Measurements from ENCODE around the gene EBF4.
A peak's percentile ranks its signal among the peaks of the same experiment; 100 is the strongest.

EBF4 gene

DNA sequence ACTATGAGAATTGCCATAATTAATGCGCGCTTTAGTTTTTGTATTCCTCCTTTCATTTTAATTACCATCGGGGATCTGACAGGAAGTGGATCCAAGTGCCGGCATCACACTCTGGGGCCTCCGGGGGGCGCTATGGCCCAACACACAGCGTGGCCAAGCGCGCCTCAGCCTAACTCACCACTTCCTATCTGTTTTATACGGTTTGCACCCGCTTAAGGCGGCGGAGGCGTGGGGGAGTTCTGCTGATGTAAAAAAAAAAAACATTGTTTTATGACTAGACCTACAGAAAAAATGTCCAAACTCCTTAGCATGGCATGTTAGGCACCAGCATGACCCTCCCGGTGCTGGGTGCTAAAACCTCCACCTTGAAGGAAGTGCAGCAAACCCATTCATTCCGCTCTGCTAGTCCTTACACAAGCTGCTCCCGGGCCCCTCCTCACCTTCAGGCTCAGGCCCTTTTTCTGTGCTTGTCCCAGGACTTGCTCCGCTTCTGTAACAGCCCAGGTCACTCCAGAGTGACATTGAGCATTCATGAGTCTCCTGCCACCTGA, 4.5 kb upstream of the EBF4 start:
- Histone ChIP-seq H3K9ac (ENCODE audit: low read length) (peak overlapping the region; percentile 19), H3K27me3 (ENCODE audit: control insufficient read depth in 1 of 2, insufficient read depth in 1 of 2, low read length in 2 of 2) (peaks cover 68 to 74% of the 10 kb centered on the region in 2 experiments), H3K4ac (ENCODE audit: low read depth in 1 of 2, low read length in 2 of 2) (no peak overlapping the region), H2BK120ac (ENCODE audit: low read depth, low read length) (no peak overlapping the region), H4K8ac (ENCODE audit: low read length) (no peak overlapping the region), H3K4me1 (ENCODE audit: control insufficient read depth, insufficient read depth, low read depth, low read length) (peaks cover 5% of the 10 kb centered on the region), H3K9me3 (ENCODE audit: control insufficient read depth, low read length) (no peaks in the 10 kb centered on the region), H3K79me1 (replicated peaks; ENCODE audit: low read length, poor library complexity, severe bottlenecking) (no peaks in the 10 kb centered on the region), H4K91ac (ENCODE audit: low read length) (no peak overlapping the region), H2AFZ (ENCODE audit: low read depth, low read length) (no peak overlapping the region), H3K36me3 (ENCODE audit: control insufficient read depth in 1 of 2, insufficient read depth in 2 of 2, low read depth in 1 of 2, low read length in 2 of 2) (no peaks in the 10 kb centered on the region), H3K4me2 (ENCODE audit: low read length, poor library complexity, severe bottlenecking) (no peak overlapping the region), H2AK5ac (ENCODE audit: low read length, severe bottlenecking) (no peak overlapping the region), H3K23ac (ENCODE audit: low read length in 2 of 2) (no peak overlapping the region), H3K18ac (ENCODE audit: low read depth in 1 of 2, low read length in 2 of 2) (no peak overlapping the region), H2BK12ac (ENCODE audit: low read length in 2 of 2) (no peak overlapping the region), H3K4me3 (ENCODE audit: insufficient read depth in 1 of 2, low read depth in 1 of 2, low read length in 2 of 2) (no peak overlapping the region), H2BK5ac (ENCODE audit: low read depth, low read length, poor library complexity, severe bottlenecking) (no peak overlapping the region), H2BK15ac (ENCODE audit: low read depth, poor library complexity, severe bottlenecking) (no peak overlapping the region), H3K27ac (ENCODE audit: low read length, poor library complexity, severe bottlenecking) (no peak overlapping the region), H3K14ac (ENCODE audit: low read length in 2 of 2) (no peak overlapping the region)
- 14% methylated on average over 18 of the region's 18 CpGs for whole genome bisulfite sequencing
- peak; percentile 36 for DNase-seq

DNA sequence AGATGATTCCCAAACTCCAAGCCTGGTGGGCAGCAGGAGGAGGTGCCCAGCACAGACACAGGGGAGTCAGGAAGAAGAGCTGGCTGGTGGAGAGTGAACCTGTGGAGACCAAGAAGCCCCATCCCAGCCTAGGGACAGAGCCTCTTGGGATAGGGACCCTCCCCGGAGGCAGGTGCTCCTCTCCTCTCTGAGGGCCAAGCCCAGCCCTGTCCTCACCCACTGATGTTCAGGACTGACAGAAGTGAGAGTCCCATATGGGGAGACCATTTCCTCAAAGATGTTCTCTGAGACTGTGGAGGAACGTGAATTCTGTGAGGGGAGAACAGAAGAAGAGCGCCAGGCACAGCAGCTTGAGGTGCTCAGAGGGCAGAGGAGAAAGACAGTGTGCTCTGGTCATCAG, 2.4 kb upstream of the EBF4 start:
- H3K18ac ChIP-seq (ENCODE audit: low read depth in 1 of 2, low read length in 2 of 2) = no peak overlapping the region
- no peak overlapping the region for H3K9ac ChIP-seq (ENCODE audit: low read length)
- peaks cover 10% of the 10 kb centered on the region for H3K4me1 ChIP-seq (ENCODE audit: control insufficient read depth, insufficient read depth, low read depth, low read length)
- H3K4me2 ChIP-seq (ENCODE audit: low read length, poor library complexity, severe bottlenecking) = no peak overlapping the region
- no peak overlapping the region for H3K14ac ChIP-seq (ENCODE audit: low read length in 2 of 2)
- no peak overlapping the region for H2BK5ac ChIP-seq (ENCODE audit: low read depth, low read length, poor library complexity, severe bottlenecking)
- no peak overlapping the region for H2AK5ac ChIP-seq (ENCODE audit: low read length, severe bottlenecking)
- no peak overlapping the region for H3K4me3 ChIP-seq (ENCODE audit: insufficient read depth in 1 of 2, low read depth in 1 of 2, low read length in 2 of 2)
- H2BK15ac ChIP-seq (ENCODE audit: low read depth, poor library complexity, severe bottlenecking) = no peak overlapping the region
- H2BK120ac ChIP-seq (ENCODE audit: low read depth, low read length) = no peak overlapping the region
- 51% methylated on average over 2 of the region's 3 CpGs for WGBS
- H2AFZ ChIP-seq (ENCODE audit: low read depth, low read length) = no peak overlapping the region
- H4K91ac ChIP-seq (ENCODE audit: low read length) = no peak overlapping the region
- H2BK12ac ChIP-seq (ENCODE audit: low read length in 2 of 2) = no peak overlapping the region
- no peak for DNase-seq
- no peak overlapping the region for H3K27ac ChIP-seq (ENCODE audit: low read length, poor library complexity, severe bottlenecking)
- H3K23ac ChIP-seq (ENCODE audit: low read length in 2 of 2) = no peak overlapping the region
- H3K36me3 ChIP-seq (ENCODE audit: control insufficient read depth in 1 of 2, insufficient read depth in 2 of 2, low read depth in 1 of 2, low read length in 2 of 2) = no peaks in the 10 kb centered on the region
- no peaks in the 10 kb centered on the region for H3K9me3 ChIP-seq (ENCODE audit: control insufficient read depth, low read length)
- H3K27me3 ChIP-seq (ENCODE audit: control insufficient read depth in 1 of 2, insufficient read depth in 1 of 2, low read length in 2 of 2) = peaks cover 84% of the 10 kb centered on the region in 2 experiments
- no peak overlapping the region for H4K8ac ChIP-seq (ENCODE audit: low read length)
- no peaks in the 10 kb centered on the region for H3K79me1 ChIP-seq (replicated peaks; ENCODE audit: low read length, poor library complexity, severe bottlenecking)
- no peak overlapping the region for H3K4ac ChIP-seq (ENCODE audit: low read depth in 1 of 2, low read length in 2 of 2)

DNA sequence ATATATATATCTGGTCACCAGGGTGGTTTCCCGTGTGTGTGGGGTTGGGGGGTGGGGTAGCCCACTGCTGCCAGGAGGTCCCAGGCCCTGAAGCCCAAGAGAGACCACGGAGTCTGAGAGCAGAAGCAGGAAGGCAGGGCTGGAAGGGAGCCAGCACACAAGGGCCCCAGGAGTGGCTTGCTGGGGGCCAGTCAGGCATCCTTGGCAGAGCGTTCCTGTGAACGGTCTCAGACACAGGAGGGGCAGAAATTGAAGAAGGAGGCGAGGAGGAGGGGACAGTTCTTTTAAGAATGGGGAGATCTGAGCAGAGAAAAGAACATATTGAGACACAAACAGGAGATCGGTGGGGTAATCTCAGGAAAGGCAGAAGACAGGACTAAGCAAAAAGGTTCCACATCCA, 1.9 kb upstream of the EBF4 start:
- Histone ChIP-seq H3K9me3 (ENCODE audit: control insufficient read depth, low read length) (no peaks in the 10 kb centered on the region), H4K8ac (ENCODE audit: low read length) (no peak overlapping the region), H3K18ac (ENCODE audit: low read depth in 1 of 2, low read length in 2 of 2) (no peak overlapping the region), H2BK5ac (ENCODE audit: low read depth, low read length, poor library complexity, severe bottlenecking) (no peak overlapping the region), H3K4me1 (ENCODE audit: control insufficient read depth, insufficient read depth, low read depth, low read length) (peaks cover 10% of the 10 kb centered on the region), H2BK12ac (ENCODE audit: low read length in 2 of 2) (no peak overlapping the region), H3K36me3 (ENCODE audit: control insufficient read depth in 1 of 2, insufficient read depth in 2 of 2, low read depth in 1 of 2, low read length in 2 of 2) (no peaks in the 10 kb centered on the region), H2BK120ac (ENCODE audit: low read depth, low read length) (no peak overlapping the region), H2AFZ (ENCODE audit: low read depth, low read length) (no peak overlapping the region), H4K91ac (ENCODE audit: low read length) (no peak overlapping the region), H2BK15ac (ENCODE audit: low read depth, poor library complexity, severe bottlenecking) (no peak overlapping the region), H3K27ac (ENCODE audit: low read length, poor library complexity, severe bottlenecking) (no peak overlapping the region), H3K23ac (ENCODE audit: low read length in 2 of 2) (no peak overlapping the region), H2AK5ac (ENCODE audit: low read length, severe bottlenecking) (no peak overlapping the region), H3K27me3 (ENCODE audit: control insufficient read depth in 1 of 2, insufficient read depth in 1 of 2, low read length in 2 of 2) (peaks cover 84% of the 10 kb centered on the region in 2 experiments), H3K79me1 (replicated peaks; ENCODE audit: low read length, poor library complexity, severe bottlenecking) (no peaks in the 10 kb centered on the region), H3K4ac (ENCODE audit: low read depth in 1 of 2, low read length in 2 of 2) (no peak overlapping the region), H3K9ac (ENCODE audit: low read length) (no peak overlapping the region), H3K4me2 (ENCODE audit: low read length, poor library complexity, severe bottlenecking) (no peak overlapping the region), H3K4me3 (ENCODE audit: insufficient read depth in 1 of 2, low read depth in 1 of 2, low read length in 2 of 2) (no peak overlapping the region), H3K14ac (ENCODE audit: low read length in 2 of 2) (no peak overlapping the region)
- WGBS = 65% methylated on average over 6 of the region's 6 CpGs
- DNase-seq = no peak

DNA sequence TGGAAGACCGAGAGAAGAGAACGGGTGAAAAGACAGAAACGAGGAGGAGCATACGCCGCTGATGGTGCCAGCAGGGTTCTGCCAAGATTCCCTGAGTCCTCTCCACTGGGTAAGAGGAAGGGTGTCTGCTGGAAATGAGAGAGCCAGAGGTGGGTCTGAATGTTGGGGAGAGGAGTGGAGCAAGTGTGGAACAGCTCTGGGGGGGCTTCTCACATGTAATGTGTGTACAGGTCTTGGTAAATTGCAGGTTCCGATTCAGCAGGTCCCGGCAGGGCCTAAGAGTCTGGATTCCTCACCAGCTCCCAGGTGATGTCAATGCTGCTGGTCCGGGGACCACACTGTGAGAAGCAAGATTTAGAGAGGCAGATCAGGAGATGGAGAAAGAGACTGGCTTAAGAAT, 1.5 kb upstream of the EBF4 start:
- H3K79me1 ChIP-seq (replicated peaks; ENCODE audit: low read length, poor library complexity, severe bottlenecking) = no peaks in the 10 kb centered on the region

More for the DNA sequence above, 1.5 kb upstream of the EBF4 start:
- Histone ChIP-seq H2BK12ac (ENCODE audit: low read length in 2 of 2) (no peak overlapping the region), H3K14ac (ENCODE audit: low read length in 2 of 2) (no peak overlapping the region), H2BK5ac (ENCODE audit: low read depth, low read length, poor library complexity, severe bottlenecking) (no peak overlapping the region), H4K8ac (ENCODE audit: low read length) (no peak overlapping the region), H4K91ac (ENCODE audit: low read length) (no peak overlapping the region), H3K23ac (ENCODE audit: low read length in 2 of 2) (no peak overlapping the region), H3K4me1 (ENCODE audit: control insufficient read depth, insufficient read depth, low read depth, low read length) (peaks cover 10% of the 10 kb centered on the region), H3K9ac (ENCODE audit: low read length) (no peak overlapping the region), H2BK15ac (ENCODE audit: low read depth, poor library complexity, severe bottlenecking) (no peak overlapping the region), H3K9me3 (ENCODE audit: control insufficient read depth, low read length) (no peaks in the 10 kb centered on the region), H2AK5ac (ENCODE audit: low read length, severe bottlenecking) (no peak overlapping the region), H3K4ac (ENCODE audit: low read depth in 1 of 2, low read length in 2 of 2) (no peak overlapping the region), H2AFZ (ENCODE audit: low read depth, low read length) (no peak overlapping the region), H3K4me3 (ENCODE audit: insufficient read depth in 1 of 2, low read depth in 1 of 2, low read length in 2 of 2) (no peak overlapping the region), H3K4me2 (ENCODE audit: low read length, poor library complexity, severe bottlenecking) (no peak overlapping the region), H2BK120ac (ENCODE audit: low read depth, low read length) (no peak overlapping the region), H3K18ac (ENCODE audit: low read depth in 1 of 2, low read length in 2 of 2) (no peak overlapping the region), H3K27ac (ENCODE audit: low read length, poor library complexity, severe bottlenecking) (no peak overlapping the region), H3K27me3 (ENCODE audit: control insufficient read depth in 1 of 2, insufficient read depth in 1 of 2, low read length in 2 of 2) (peaks cover 84% of the 10 kb centered on the region in 2 experiments), H3K36me3 (ENCODE audit: control insufficient read depth in 1 of 2, insufficient read depth in 2 of 2, low read depth in 1 of 2, low read length in 2 of 2) (no peaks in the 10 kb centered on the region)
- 74% methylated on average over 8 of the region's 8 CpGs for WGBS
- no peak for DNase-seq
